HCT116 (cell line): ENCODE measurements around the gene CHAF1A. TPM values are rescaled to one million over a fixed set of nuclear protein-coding genes. Genes with fewer than 3 reads are reported as not detected.

Experiments used
- ATAC-seq: fragments of 200-7000 bp; cut with Tn5 transposase; 2 replicates; pipeline ENCODE4 v1.9.1; 2020; ENCODE audit warnings: mild to moderate bottlenecking, moderate library complexity
- BruUV-seq: library from RNA; stranded (reverse); fragments of 400-500 nt; replicated peaks from 2 replicates; lab custom pipeline; 2021; lab: Mats Ljungman, UMichigan
- CTCF ChIA-PET: fragments of 300-600 bp; sonication (Branson Sonifier 250); formaldehyde crosslinking; loops from one replicate; lab custom pipeline; 2021; ENCODE audit warnings: antibody characterized with exemption; lab: Charles Lee
- POLR2A ChIA-PET: fragments of 300-600, 350-600 bp; sonication (Branson Sonifier 250); formaldehyde crosslinking; loops from one replicate; lab custom pipeline; 2021; ENCODE audit warnings: antibody characterized with exemption; lab: Charles Lee
- RAD21 ChIA-PET, 2 experiments: fragments of 300-600 bp; sonication (Branson Sonifier 250); formaldehyde crosslinking; loops; one replicate each; lab custom pipeline; 2023; ENCODE audit warnings: low total read pairs in 2 of 2; ENCODE audit not compliant: uncharacterized antibody in 2 of 2, unreplicated experiment in 2 of 2, low non-redundant PET in 1 of 2; lab: Charles Lee
- DNase-seq: peaks from one replicate; pipeline ENCODE4 v3.0.0-alpha.2; 2010; ENCODE audit warnings: low read depth, low spot score
- H2AFZ ChIP-seq: fragments of 200-600 bp; shearing (Covaris generic), sonication (generic); 2 replicates; pipeline ENCODE4 v1.6.1; 2017; ENCODE audit warnings: low read depth, mixed run types, mixed read lengths, antibody characterized with exemption, low read length; ENCODE audit not compliant: poor library complexity, severe bottlenecking
- H3K27ac ChIP-seq: 2 replicates; pipeline ENCODE4 v1.5.1; 2012; ENCODE audit warnings: low read depth, low read length
- H3K27me3 ChIP-seq: fragments of 200-600 bp; sonication (generic); 2 replicates; pipeline ENCODE4 v1.6.1; 2016; ENCODE audit warnings: mixed run types, low read length, mixed read lengths; ENCODE audit not compliant: insufficient read depth
- H3K36me3 ChIP-seq, 2 experiments: fragments of 200-500 bp in 1 of 2; fragments of 200-600 bp in 1 of 2; sonication (Bioruptor generic) in 1 of 2; sonication (generic) in 1 of 2; 2 replicates each; pipeline versions ENCODE4 v1.5.1 to v1.6.1; 2014 to 2016; ENCODE audit warnings: low read length in 2 of 2, inconsistent platforms in 1 of 2, mixed read lengths in 1 of 2, mixed run types in 1 of 2; ENCODE audit not compliant: insufficient read depth in 2 of 2, control insufficient read depth in 1 of 2
- H3K4me1 ChIP-seq, 2 experiments: fragments of 200-600 bp in 1 of 2; sonication (generic) in 1 of 2; 2 replicates each; pipeline versions ENCODE4 v1.5.1 to v1.6.1; 2012 to 2017; ENCODE audit warnings: low read length in 2 of 2, inconsistent platforms in 1 of 2, mild to moderate bottlenecking in 1 of 2, mixed read lengths in 1 of 2, mixed run types in 1 of 2, moderate library complexity in 1 of 2; ENCODE audit not compliant: insufficient read depth in 2 of 2, control insufficient read depth in 1 of 2
- H3K4me2 ChIP-seq: fragments of 200-600 bp; sonication (generic); 2 replicates; pipeline ENCODE4 v1.6.1; 2017; ENCODE audit warnings: mixed run types, low read length, mixed read lengths
- H3K4me3 ChIP-seq, 2 experiments: fragments of 200-600 bp in 1 of 2; sonication (generic) in 1 of 2; replicated peaks in 1 of 2; 2 replicates each; pipeline ENCODE4 v1.5.1; 2011 to 2016; ENCODE audit warnings: low read length in 2 of 2, control low read depth in 1 of 2, low read depth in 1 of 2, mild to moderate bottlenecking in 1 of 2, mixed read lengths in 1 of 2, mixed run types in 1 of 2
- H3K79me2 ChIP-seq: fragments of 200-600 bp; sonication (generic); 2 replicates; pipeline ENCODE4 v1.6.1; 2017; ENCODE audit warnings: mild to moderate bottlenecking, mixed run types, low read length, moderate library complexity, mixed read lengths; ENCODE audit not compliant: insufficient read depth
- H3K9ac ChIP-seq: fragments of 200-600 bp; sonication (generic); 2 replicates; pipeline ENCODE4 v1.6.1; 2016; ENCODE audit warnings: low read length, mixed read lengths
- H3K9me2 ChIP-seq: fragments of 200-600 bp; sonication (generic), shearing (Covaris generic); 2 replicates; pipeline ENCODE4 v1.6.1; 2017; ENCODE audit warnings: mixed run types, mild to moderate bottlenecking, moderate library complexity; ENCODE audit not compliant: insufficient read depth
- H3K9me3 ChIP-seq, 2 experiments: fragments of 200-500 bp in 1 of 2; fragments of 200-600 bp in 1 of 2; sonication (Bioruptor generic) in 1 of 2; sonication (generic) in 1 of 2; 2 replicates each; pipeline ENCODE4 v1.6.1; 2014 to 2017; ENCODE audit warnings: low read length in 2 of 2, mixed read lengths in 2 of 2, inconsistent platforms in 1 of 2, low read depth in 1 of 2, mild to moderate bottlenecking in 1 of 2, mixed run types in 1 of 2, moderate library complexity in 1 of 2; ENCODE audit not compliant: control insufficient read depth in 1 of 2, insufficient read depth in 1 of 2
- H4K20me1 ChIP-seq: fragments of 200-600 bp; sonication (generic), shearing (Covaris generic); 2 replicates; pipeline ENCODE4 v1.6.1; 2017; ENCODE audit warnings: mixed run types, mild to moderate bottlenecking, moderate library complexity; ENCODE audit not compliant: insufficient read depth
- CEBPB ChIP-seq: IDR thresholded peaks from 2 replicates; pipeline ENCODE4 v1.6.1; 2012; ENCODE audit warnings: low read depth
- EGR1 ChIP-seq: IDR thresholded peaks from 2 replicates; pipeline ENCODE4 v1.6.1; 2012; ENCODE audit warnings: low read depth
- ELF1 ChIP-seq: IDR thresholded peaks from 2 replicates; pipeline ENCODE4 v1.6.1; 2012; ENCODE audit warnings: low read depth, borderline replicate concordance
- EZH2 ChIP-seq: fragments of 200-600 bp; sonication (generic); IDR thresholded peaks from 2 replicates; pipeline ENCODE4 v1.6.1; 2017; ENCODE audit warnings: antibody characterized with exemption, mixed run types
- JUND ChIP-seq: IDR thresholded peaks from 2 replicates; pipeline ENCODE4 v1.6.1; 2012
- POLR2AphosphoS5 ChIP-seq: IDR thresholded peaks from 2 replicates; pipeline ENCODE4 v1.6.1; 2011; ENCODE audit warnings: mild to moderate bottlenecking, low read depth, low read length, moderate library complexity
- ZFX ChIP-seq: fragments of 450-650 bp; IDR thresholded peaks from 2 replicates; pipeline ENCODE4 v1.6.1; 2017
- intact Hi-C: fragments of 100-400 bp; cut with micrococcal nuclease; formaldehyde crosslinking; loops from 2 replicates; pipeline ENCODE4 v1.10.0; 2022
- total RNA-seq: library from RNA; stranded (reverse); gene quantifications from one replicate; pipeline ENCODE4 v1.2.1, GENCODE V29; 2021; ENCODE audit not compliant: unreplicated experiment
- TF ChIP-seq, protein P1 (sequence below), 3 experiments: fragments of 200-600 bp in 1 of 3; sonication (generic) in 1 of 3; IDR thresholded peaks in 2 of 3; conservative IDR thresholded peaks in 1 of 3; 2 replicates each; pipeline ENCODE4 v1.5.1; 2012 to 2017; ENCODE audit warnings: low read depth in 2 of 3, low read length in 2 of 3, antibody characterized with exemption in 1 of 3, borderline replicate concordance in 1 of 3, control low read depth in 1 of 3, mild to moderate bottlenecking in 1 of 3, mixed read lengths in 1 of 3, mixed run types in 1 of 3, moderate library complexity in 1 of 3; ENCODE audit not compliant: insufficient read depth in 1 of 3
- TF ChIP-seq, protein P2 (sequence below): IDR thresholded peaks from 2 replicates; pipeline ENCODE4 v1.6.1; 2012

Gene CHAF1A
- total RNA-seq, 1 experiment from 2014 or later = 69.9 TPM

DNA sequence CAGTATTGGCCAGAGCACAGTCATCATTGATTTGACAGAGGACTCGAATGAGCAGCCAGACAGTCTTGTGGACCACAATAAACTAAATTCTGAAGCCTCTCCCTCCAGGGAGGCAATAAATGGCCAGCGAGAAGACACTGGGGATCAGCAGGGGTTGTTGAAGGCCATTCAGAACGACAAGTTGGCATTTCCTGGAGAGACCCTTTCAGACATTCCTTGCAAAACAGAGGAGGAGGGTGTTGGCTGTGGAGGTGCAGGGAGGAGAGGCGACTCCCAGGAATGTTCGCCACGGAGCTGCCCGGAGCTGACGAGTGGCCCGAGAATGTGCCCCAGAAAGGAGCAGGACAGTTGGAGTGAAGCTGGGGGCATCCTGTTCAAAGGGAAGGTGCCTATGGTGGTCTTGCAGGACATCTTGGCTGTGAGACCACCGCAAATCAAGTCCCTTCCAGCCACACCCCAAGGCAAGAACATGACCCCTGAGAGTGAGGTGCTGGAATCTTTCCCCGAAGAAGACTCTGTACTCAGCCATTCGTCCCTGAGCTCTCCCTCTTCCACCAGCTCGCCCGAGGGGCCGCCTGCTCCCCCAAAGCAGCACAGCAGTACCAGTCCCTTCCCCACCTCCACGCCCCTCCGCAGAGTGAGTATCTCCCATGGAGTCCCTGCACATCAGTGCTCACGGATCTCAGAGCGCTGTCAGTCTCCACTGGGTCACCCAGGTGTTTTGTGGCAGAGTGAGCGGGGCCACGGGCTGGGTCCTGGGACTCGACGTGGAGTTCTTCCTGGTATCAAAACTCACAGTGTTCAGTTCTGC lies 6.9 kb downstream of the CHAF1A start:
- ATAC-seq (no peak), DNase-seq (no peak)
- TF ChIP-seq ZFX = no peak
- TF ChIP-seq, protein P1, sequence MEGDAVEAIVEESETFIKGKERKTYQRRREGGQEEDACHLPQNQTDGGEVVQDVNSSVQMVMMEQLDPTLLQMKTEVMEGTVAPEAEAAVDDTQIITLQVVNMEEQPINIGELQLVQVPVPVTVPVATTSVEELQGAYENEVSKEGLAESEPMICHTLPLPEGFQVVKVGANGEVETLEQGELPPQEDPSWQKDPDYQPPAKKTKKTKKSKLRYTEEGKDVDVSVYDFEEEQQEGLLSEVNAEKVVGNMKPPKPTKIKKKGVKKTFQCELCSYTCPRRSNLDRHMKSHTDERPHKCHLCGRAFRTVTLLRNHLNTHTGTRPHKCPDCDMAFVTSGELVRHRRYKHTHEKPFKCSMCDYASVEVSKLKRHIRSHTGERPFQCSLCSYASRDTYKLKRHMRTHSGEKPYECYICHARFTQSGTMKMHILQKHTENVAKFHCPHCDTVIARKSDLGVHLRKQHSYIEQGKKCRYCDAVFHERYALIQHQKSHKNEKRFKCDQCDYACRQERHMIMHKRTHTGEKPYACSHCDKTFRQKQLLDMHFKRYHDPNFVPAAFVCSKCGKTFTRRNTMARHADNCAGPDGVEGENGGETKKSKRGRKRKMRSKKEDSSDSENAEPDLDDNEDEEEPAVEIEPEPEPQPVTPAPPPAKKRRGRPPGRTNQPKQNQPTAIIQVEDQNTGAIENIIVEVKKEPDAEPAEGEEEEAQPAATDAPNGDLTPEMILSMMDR (IDR thresholded peaks at IDR 0.05 in 2 of 3, conservative IDR thresholded peaks at IDR 0.05 in 1 of 3; ENCODE audit: borderline replicate concordance in 1 of 3, insufficient read depth in 1 of 3, low read depth in 2 of 3, low read length in 2 of 3) = no peak

GRCh38 chr19:4413588-4413987 lies 11.1 kb downstream of the CHAF1A start:
- Histone ChIP-seq H3K4me2 (no peak overlapping the region), H3K9me2 (no peaks in the 10 kb centered on the region), H3K36me3 (peaks cover 12 to 59% of the 10 kb centered on the region in 2 experiments), H3K9ac (no peak overlapping the region), H3K27me3 (no peaks in the 10 kb centered on the region), H3K79me2 (peaks cover 97% of the 10 kb centered on the region), H4K20me1 (peaks cover 14% of the 10 kb centered on the region; the same call in 1 of the 2 replicates), H3K27ac (no peak overlapping the region), H3K9me3 (no peaks in the 10 kb centered on the region), H3K4me1 (peaks cover 0 to 12% of the 10 kb centered on the region in 2 experiments; a peak in 2 of 4 replicates), H3K4me3 (no peak overlapping the region), H2AFZ (no peak overlapping the region)
- TF ChIP-seq, protein P1 (IDR thresholded peaks at IDR 0.05 in 2 of 3, conservative IDR thresholded peaks at IDR 0.05 in 1 of 3; ENCODE audit: borderline replicate concordance in 1 of 3, insufficient read depth in 1 of 3, low read depth in 2 of 3, low read length in 2 of 3) = no peak
- TF ChIP-seq ELF1 (no peak), CEBPB (no peak), JUND (no peak), EGR1 (no peak), EZH2 (no peak), POLR2AphosphoS5 (no peak)
- TF ChIP-seq, protein P2, sequence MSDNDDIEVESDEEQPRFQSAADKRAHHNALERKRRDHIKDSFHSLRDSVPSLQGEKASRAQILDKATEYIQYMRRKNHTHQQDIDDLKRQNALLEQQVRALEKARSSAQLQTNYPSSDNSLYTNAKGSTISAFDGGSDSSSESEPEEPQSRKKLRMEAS = no peak
- CTCF ChIA-PET = interaction anchor here (1.4 kb wide), 1 partner anchor 13 kb away, joined by 5 read pairs; the partner anchor contains the start of gene SH3GL1
- no TSS peak for BruUV-seq
- no peak for ATAC-seq
- POLR2A ChIA-PET = no interaction called here
- no peak for DNase-seq
- RAD21 ChIA-PET = no interaction called here
- intact Hi-C loops = no loop called here

More for the DNA sequence above, 6.9 kb downstream of the CHAF1A start:
- no peak overlapping the region for H2AFZ ChIP-seq
- intact Hi-C loops = no loop called here
- H4K20me1 ChIP-seq = peaks cover 15% of the 10 kb centered on the region
- no peaks in the 10 kb centered on the region for H3K9me2 ChIP-seq
- no peak overlapping the region for H3K4me2 ChIP-seq
- POLR2A ChIA-PET = no interaction called here
- H3K79me2 ChIP-seq = peaks cover 100% of the 10 kb centered on the region
- no peaks in the 10 kb centered on the region for H3K27me3 ChIP-seq
- H3K9me3 ChIP-seq = no peaks in the 10 kb centered on the region
- H3K4me1 ChIP-seq = peaks cover 0 to 16% of the 10 kb centered on the region in 2 experiments; a peak in 2 of 4 replicates
- BruUV-seq = TSS peak; percentile 8
- no peak overlapping the region for H3K4me3 ChIP-seq
- H3K9ac ChIP-seq = no peak overlapping the region
- CTCF ChIA-PET = no interaction called here
- H3K27ac ChIP-seq = no peak overlapping the region
- RAD21 ChIA-PET = no interaction called here
- H3K36me3 ChIP-seq = peaks cover 11 to 50% of the 10 kb centered on the region in 2 experiments
